Endothelial cell of umbilical vein (primary cell): ENCODE results near the gene EXOC6B. TPM values are rescaled to one million over a fixed set of nuclear protein-coding genes. Genes with fewer than 3 reads are reported as not detected.

Experiments
- BruUV-seq: library from RNA; stranded (reverse); fragments of 400-500 nt; replicated peaks from 2 replicates; lab custom pipeline; 2021; lab: Mats Ljungman, UMichigan
- CTCF ChIA-PET: fragments of 300-600, 350-600 bp; sonication (Branson Sonifier 250); formaldehyde crosslinking; loops from one replicate; lab custom pipeline; 2021; ENCODE audit warnings: antibody characterized with exemption, inconsistent platforms; lab: Charles Lee
- POLR2A ChIA-PET: fragments of 300-600, 350-600 bp; sonication (Branson Sonifier 250); formaldehyde crosslinking; loops from one replicate; lab custom pipeline; 2021; ENCODE audit warnings: antibody characterized with exemption, inconsistent platforms; lab: Charles Lee
- DNase-seq: peaks from one replicate; pipeline ENCODE4 v3.0.0-alpha.2; 2011; ENCODE audit warnings: low read depth, low spot score
- FAIRE-seq: peaks from 2 replicates; lab custom pipeline; 2011; peaks lifted over from hg19 to GRCh38; lab: Jason Lieb, UNC
- H2AFZ ChIP-seq: 2 replicates; pipeline ENCODE4 v1.6.0; 2012; ENCODE audit warnings: low read depth, low read length, control low read depth, inconsistent platforms
- H3K27ac ChIP-seq: 2 replicates; pipeline ENCODE4 v1.5.1; 2011; ENCODE audit warnings: low read depth, mild to moderate bottlenecking, control low read depth, low read length, moderate library complexity; ENCODE audit not compliant: insufficient read depth
- H3K27me3 ChIP-seq, 2 experiments: 2 replicates each; pipeline versions ENCODE4 v1.6.0 to v1.6.1; 2011; ENCODE audit warnings: low read length in 2 of 2, mixed read lengths in 1 of 2; ENCODE audit not compliant: control insufficient read depth in 2 of 2, insufficient read depth in 2 of 2
- H3K36me3 ChIP-seq, 2 experiments: 2 replicates in 1 of 2; 3 replicates in 1 of 2; pipeline ENCODE4 v1.5.1; 2011; ENCODE audit warnings: low read length in 2 of 2, mild to moderate bottlenecking in 1 of 2, moderate library complexity in 1 of 2; ENCODE audit not compliant: control insufficient read depth in 2 of 2, insufficient read depth in 2 of 2; ENCODE audit errors: extremely low read depth in 1 of 2
- H3K4me1 ChIP-seq: 3 replicates; pipeline ENCODE4 v1.5.1; 2011; ENCODE audit warnings: mild to moderate bottlenecking, low read length; ENCODE audit not compliant: control insufficient read depth, insufficient read depth; ENCODE audit errors: extremely low read depth
- H3K4me2 ChIP-seq: 2 replicates; pipeline ENCODE4 v1.6.1; 2011; ENCODE audit warnings: low read length, control low read depth, mixed read lengths; ENCODE audit not compliant: insufficient read depth
- H3K4me3 ChIP-seq, 3 experiments: fragments of 200-600 bp in 1 of 3; sonication (generic), shearing (Covaris generic) in 1 of 3; replicated peaks in 1 of 3; 2 replicates each; pipeline ENCODE4 v1.5.1; 2011 to 2016; ENCODE audit warnings: control low read depth in 3 of 3, low read length in 3 of 3, mild to moderate bottlenecking in 2 of 3, inconsistent platforms in 1 of 3, low read depth in 1 of 3, moderate library complexity in 1 of 3; ENCODE audit not compliant: insufficient read depth in 1 of 3
- H3K79me2 ChIP-seq: 2 replicates; pipeline ENCODE4 v1.6.0; 2012; ENCODE audit warnings: low read length, inconsistent platforms; ENCODE audit not compliant: control insufficient read depth, insufficient read depth
- H3K9ac ChIP-seq: replicated peaks from 2 replicates; pipeline ENCODE3; 2011; ENCODE audit warnings: low read length, control low read depth; ENCODE audit not compliant: insufficient read depth; ENCODE audit errors: extremely low read depth
- H3K9me1 ChIP-seq: replicated peaks from 3 replicates; pipeline ENCODE4 v1.6.0; 2011; ENCODE audit warnings: mild to moderate bottlenecking, low read length; ENCODE audit not compliant: control insufficient read depth, insufficient read depth; ENCODE audit errors: extremely low read depth
- H3K9me3 ChIP-seq: replicated peaks from 2 replicates; pipeline ENCODE4 v1.5.1; 2012; ENCODE audit warnings: low read length, inconsistent platforms; ENCODE audit not compliant: control insufficient read depth, insufficient read depth
- H4K20me1 ChIP-seq: replicated peaks from 2 replicates; pipeline ENCODE3; 2011; ENCODE audit warnings: mild to moderate bottlenecking, low read length; ENCODE audit not compliant: control insufficient read depth, insufficient read depth; ENCODE audit errors: extremely low read depth
- CTCF ChIP-seq, 2 donors: IDR thresholded peaks; 1 replicate in 1 of 2; 2 replicates in 1 of 2; pipeline ENCODE4 v1.5.1; 2011; ENCODE audit warnings: low read length in 2 of 2, mild to moderate bottlenecking in 2 of 2, moderate library complexity in 2 of 2, control low read depth in 1 of 2, inconsistent platforms in 1 of 2, low read depth in 1 of 2; ENCODE audit not compliant: insufficient read depth in 1 of 2; ENCODE audit errors: extremely low read depth in 1 of 2
- EZH2 ChIP-seq: IDR thresholded peaks from 2 replicates; pipeline ENCODE4 v1.6.1; 2012; ENCODE audit warnings: borderline replicate concordance, low read depth, mild to moderate bottlenecking, moderate library complexity, low read length, inconsistent platforms; ENCODE audit not compliant: severe bottlenecking
- FOS ChIP-seq: IDR thresholded peaks from 2 replicates; pipeline ENCODE4 v1.6.1; 2011; ENCODE audit warnings: mild to moderate bottlenecking, low read length, moderate library complexity, borderline replicate concordance; ENCODE audit not compliant: insufficient read depth
- GATA2 ChIP-seq: IDR thresholded peaks from 2 replicates; pipeline ENCODE4 v1.7.0; 2011; ENCODE audit warnings: low read depth, mild to moderate bottlenecking, moderate library complexity, mixed read lengths, low read length; ENCODE audit not compliant: insufficient read length, insufficient read depth
- JUN ChIP-seq: IDR thresholded peaks from 2 replicates; pipeline ENCODE4 v1.6.1; 2011; ENCODE audit warnings: borderline replicate concordance, low read depth; ENCODE audit not compliant: insufficient read length, insufficient read depth
- MAX ChIP-seq: IDR thresholded peaks from 2 replicates; pipeline ENCODE4 v1.6.1; 2011; ENCODE audit not compliant: insufficient read depth, insufficient read length
- MYC ChIP-seq: IDR thresholded peaks from one replicate; pipeline ENCODE4 v1.6.1; 2011; ENCODE audit warnings: mild to moderate bottlenecking, low read depth, low read length
- POLR2A ChIP-seq: IDR thresholded peaks from 2 replicates; pipeline ENCODE4 v1.6.1; 2012; ENCODE audit warnings: low read depth, mild to moderate bottlenecking, control low read depth, low read length
- POLR2AphosphoS5 ChIP-seq: IDR thresholded peaks from 2 replicates; pipeline ENCODE4 v1.6.1; 2012; ENCODE audit warnings: low read depth, mild to moderate bottlenecking, control low read depth, low read length, moderate library complexity; ENCODE audit not compliant: insufficient read depth
- dilution Hi-C: fragments of 300-500 bp; cut with MboI; formaldehyde crosslinking; loops from one replicate; pipeline ENCODE4 v1.15.0; 2019; ENCODE audit warnings: low sequenced_read_pairs; ENCODE audit not compliant: extremely low pct_ligation_motif_present
- intact Hi-C: fragments of 100-400 bp; cut with micrococcal nuclease; formaldehyde crosslinking; loops from one replicate; pipeline ENCODE4 v1.10.0; 2022
- polyA plus RNA-seq, 4 experiments: library from polyadenylated mRNA; depleted of rRNA in 3 of 4; stranded (reverse) in 3 of 4; unstranded in 1 of 4; fragments of >200 nt; gene quantifications; 2 replicates each; pipeline versions ENCODE4 v1.2.1 to v1.2.3, GENCODE V29; 2011 to 2012; ENCODE audit warnings: missing spikeins in 1 of 4
- total RNA-seq: library from RNA; stranded (reverse); gene quantifications from 2 replicates; pipeline ENCODE4 v1.2.3, GENCODE V29; 2021

Gene EXOC6B
- total and polyA plus RNA-seq, 2 donors (not counting 3 experiments of a cell fraction or from before 2014, with no cell fraction given), result 10.8 to 34.8 TPM

DNA sequence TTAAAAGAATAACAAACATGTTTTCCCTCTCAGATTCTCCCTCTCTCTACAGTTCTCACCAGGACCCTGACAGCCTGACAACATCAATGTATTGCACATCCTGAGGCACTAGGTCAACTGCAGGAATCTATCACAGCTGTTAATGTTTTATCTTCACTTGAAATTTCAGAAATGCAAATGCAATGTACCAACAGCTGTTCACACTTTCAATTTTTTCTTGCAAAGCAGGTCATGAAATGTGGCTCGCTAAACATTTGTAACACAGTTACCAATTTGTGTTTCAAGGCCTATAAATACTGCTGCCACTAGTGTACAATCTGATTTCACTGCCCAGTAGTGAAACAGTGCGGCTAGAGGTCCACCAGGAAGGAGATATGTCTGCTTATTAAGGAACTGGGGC lies 147.8 kb downstream of the EXOC6B start:
- CTCF ChIA-PET, result interaction anchor here (1.7 kb wide), 1 partner anchor 72 kb away, joined by 3 read pairs; no protein-coding TSS in a partner anchor
- H3K4me3 ChIP-seq, result no peak overlapping the region
- no peaks in the 10 kb centered on the region for H3K79me2 ChIP-seq
- no peak overlapping the region for H3K27ac ChIP-seq
- no peak overlapping the region for H3K4me2 ChIP-seq
- H4K20me1 ChIP-seq, result no peaks in the 10 kb centered on the region
- intact Hi-C loops (no loop called here), dilution Hi-C loops (no loop called here)
- BruUV-seq, result no TSS peak
- POLR2A ChIA-PET, result no interaction called here
- H3K9me3 ChIP-seq, result no peaks in the 10 kb centered on the region
- TF ChIP-seq FOS, result no peak
- no peak for TF ChIP-seq EZH2
- no peak for TF ChIP-seq MAX
- TF ChIP-seq GATA2, result no peak
- TF ChIP-seq CTCF (IDR thresholded peaks at IDR 0.05; ENCODE audit: extremely low read depth in 1 of 2, insufficient read depth in 1 of 2, low read depth in 1 of 2, low read length in 2 of 2), result no peak
- TF ChIP-seq POLR2A, result no peak
- TF ChIP-seq MYC, result no peak
- TF ChIP-seq JUN, result no peak
- TF ChIP-seq POLR2AphosphoS5, result no peak
- no peaks in the 10 kb centered on the region for H3K36me3 ChIP-seq
- no peaks in the 10 kb centered on the region for H3K27me3 ChIP-seq
- no peaks in the 10 kb centered on the region for H3K4me1 ChIP-seq
- H3K9ac ChIP-seq, result no peak overlapping the region
- DNase-seq (no peak), FAIRE-seq (no peak)
- H3K9me1 ChIP-seq, result no peaks in the 10 kb centered on the region
- H2AFZ ChIP-seq, result no peak overlapping the region
